ENCODE measurements around the gene WDFY4. TPM values are rescaled to one million over a fixed set of nuclear protein-coding genes. Genes with fewer than 3 reads are reported as not detected.

Gene WDFY4
- total and polyA plus RNA-seq, 2 donors (not counting 3 experiments of a cell fraction or from before 2014, with no cell fraction given): 10.1 to 10.2 TPM

- Histone ChIP-seq H4K20me1 (replicated peaks; ENCODE audit: control insufficient read depth, extremely low read depth, insufficient read depth, low read length) (no peaks in the 10 kb centered on the region), H2AFZ (ENCODE audit: low read depth, low read length) (no peak overlapping the region), H3K9ac (replicated peaks; ENCODE audit: extremely low read depth, insufficient read depth, low read length) (no peak overlapping the region), H3K4me2 (ENCODE audit: insufficient read depth, low read length) (no peak overlapping the region), H3K4me1 (ENCODE audit: control insufficient read depth, extremely low read depth, insufficient read depth, low read length) (no peaks in the 10 kb centered on the region), H3K36me3 (ENCODE audit: control insufficient read depth in 2 of 2, extremely low read depth in 1 of 2, insufficient read depth in 2 of 2, low read length in 2 of 2) (no peaks in the 10 kb centered on the region), H3K27me3 (ENCODE audit: control insufficient read depth in 2 of 2, insufficient read depth in 2 of 2, low read length in 2 of 2) (no peaks in the 10 kb centered on the region), H3K79me2 (ENCODE audit: control insufficient read depth, insufficient read depth, low read length) (no peaks in the 10 kb centered on the region), H3K9me3 (replicated peaks; ENCODE audit: control insufficient read depth, insufficient read depth, low read length) (no peaks in the 10 kb centered on the region), H3K4me3 (replicated peaks in 1 of 3; ENCODE audit: insufficient read depth in 1 of 3, low read depth in 1 of 3, low read length in 3 of 3) (no peak overlapping the region), H3K27ac (ENCODE audit: insufficient read depth, low read depth, low read length) (no peak overlapping the region), H3K9me1 (replicated peaks; ENCODE audit: control insufficient read depth, extremely low read depth, insufficient read depth, low read length) (no peaks in the 10 kb centered on the region)
- FAIRE-seq (no peak), DNase-seq (ENCODE audit: low read depth, low spot score) (no peak)
- CTCF ChIA-PET: no interaction called here
- intact Hi-C loops (cut with micrococcal nuclease) (no loop called here), dilution Hi-C loops (cut with MboI; ENCODE audit: extremely low pct_ligation_motif_present, low sequenced_read_pairs) (no loop called here)
- TF ChIP-seq, protein P1, sequence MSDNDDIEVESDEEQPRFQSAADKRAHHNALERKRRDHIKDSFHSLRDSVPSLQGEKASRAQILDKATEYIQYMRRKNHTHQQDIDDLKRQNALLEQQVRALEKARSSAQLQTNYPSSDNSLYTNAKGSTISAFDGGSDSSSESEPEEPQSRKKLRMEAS (IDR thresholded peaks at IDR 0.05; ENCODE audit: insufficient read depth, insufficient read length): no peak
- TF ChIP-seq FOS (IDR thresholded peaks at IDR 0.05; ENCODE audit: borderline replicate concordance, insufficient read depth, low read length) (no peak), POLR2AphosphoS5 (IDR thresholded peaks at IDR 0.05; ENCODE audit: insufficient read depth, low read depth, low read length) (no peak), JUN (IDR thresholded peaks at IDR 0.05; ENCODE audit: borderline replicate concordance, insufficient read depth, insufficient read length, low read depth) (no peak), EZH2 (IDR thresholded peaks at IDR 0.05; ENCODE audit: borderline replicate concordance, low read depth, low read length, severe bottlenecking) (no peak), GATA2 (IDR thresholded peaks at IDR 0.05; ENCODE audit: insufficient read depth, insufficient read length, low read depth, low read length) (no peak), POLR2A (IDR thresholded peaks at IDR 0.05; ENCODE audit: low read depth, low read length) (no peak), CTCF (IDR thresholded peaks at IDR 0.05; ENCODE audit: extremely low read depth in 1 of 2, insufficient read depth in 1 of 2, low read depth in 1 of 2, low read length in 2 of 2) (no peak), MYC (IDR thresholded peaks at IDR 0.05; ENCODE audit: low read depth, low read length) (no peak)
- no TSS peak for BruUV-seq (replicated peaks)
- POLR2A ChIA-PET: no interaction called here
Measured at GRCh38 chr10:49001870-49002672, 317.4 kb downstream of the WDFY4 start.
